ENCODE results near the gene CBR4.

The CBR4 gene

GRCh38 chr4:169032883-169033645 is 23.0 kb upstream of the CBR4 start:
- TF ChIP-seq CTCF (IDR thresholded peaks at IDR 0.05; ENCODE audit: low read depth, low read length, missing control alignments), result no peak
- DNase-seq (ENCODE audit: low read depth), result no peak
- in situ Hi-C loops (cut with HindIII; ENCODE audit: low sequenced_read_pairs), result no loop called here

GRCh38 chr4:169032194-169032593 is 22.1 kb upstream of the CBR4 start:
- no peak for DNase-seq (ENCODE audit: low read depth)

More at GRCh38 chr4:169032883-169033645, 23.0 kb upstream of the CBR4 start:
- H3K4me3 ChIP-seq (ENCODE audit: low read depth, low read length), result no peak overlapping the region

GRCh38 chr4:169031392-169031791 is 21.3 kb upstream of the CBR4 start:
- DNase-seq (ENCODE audit: low read depth), result no peak
- H3K4me3 ChIP-seq (ENCODE audit: low read depth, low read length), result no peak overlapping the region
- no peak for TF ChIP-seq CTCF (IDR thresholded peaks at IDR 0.05; ENCODE audit: low read depth, low read length, missing control alignments)
- in situ Hi-C loops (cut with HindIII; ENCODE audit: low sequenced_read_pairs), result no loop called here

More at GRCh38 chr4:169032194-169032593, 22.1 kb upstream of the CBR4 start:
- TF ChIP-seq CTCF (IDR thresholded peaks at IDR 0.05; ENCODE audit: low read depth, low read length, missing control alignments), result no peak
- H3K4me3 ChIP-seq (ENCODE audit: low read depth, low read length), result no peak overlapping the region
- in situ Hi-C loops (cut with HindIII; ENCODE audit: low sequenced_read_pairs), result no loop called here

GRCh38 chr4:169030562-169030982 is 20.5 kb upstream of the CBR4 start:
- DNase-seq (ENCODE audit: low read depth), result no peak
- TF ChIP-seq CTCF (IDR thresholded peaks at IDR 0.05; ENCODE audit: low read depth, low read length, missing control alignments), result no peak
- in situ Hi-C loops (cut with HindIII; ENCODE audit: low sequenced_read_pairs), result no loop called here
- H3K4me3 ChIP-seq (ENCODE audit: low read depth, low read length), result no peak overlapping the region

- no peak for DNase-seq (ENCODE audit: low read depth)
- no peak for TF ChIP-seq CTCF (IDR thresholded peaks at IDR 0.05; ENCODE audit: low read depth, low read length, missing control alignments)
- in situ Hi-C loops (cut with HindIII; ENCODE audit: low sequenced_read_pairs), result loop anchor here (5.0 kb wide), 1 partner anchor 457 kb away; no protein-coding TSS in a partner anchor
- H3K4me3 ChIP-seq (ENCODE audit: low read depth, low read length), result no peak overlapping the region
These were observed 19.9 kb upstream of the CBR4 start for GRCh38 chr4:169029947-169030346.

GRCh38 chr4:169027663-169028062 is 17.6 kb upstream of the CBR4 start:
- no peak for TF ChIP-seq CTCF (IDR thresholded peaks at IDR 0.05; ENCODE audit: low read depth, low read length, missing control alignments)
- no peak for DNase-seq (ENCODE audit: low read depth)
- H3K4me3 ChIP-seq (ENCODE audit: low read depth, low read length), result no peak overlapping the region
- in situ Hi-C loops (cut with HindIII; ENCODE audit: low sequenced_read_pairs), result loop anchor here (5.0 kb wide), 1 partner anchor 460 kb away; no protein-coding TSS in a partner anchor
